ENCODE measurements around the gene ALPI. TPM values are rescaled to one million over a fixed set of nuclear protein-coding genes. Genes with fewer than 3 reads are reported as not detected.

ALPI gene
- total and polyA plus RNA-seq, 9 of the 15 experiments (the other 6 are each of a cell fraction or from before 2014, with no cell fraction given), result not detected

GRCh38 chr2:232418466-232419244, 37.3 kb upstream of the ALPI start:
- H3K4me3 ChIP-seq, result no peak overlapping the region
- in situ Hi-C loops (cut with MboI) (no loop called here), intact Hi-C loops (cut with micrococcal nuclease) (no loop called here)
- no peaks in the 10 kb centered on the region for H3K36me3 ChIP-seq (ENCODE audit: control insufficient read depth, insufficient read depth, low read length)
- 0% methylated on average over 14 of the region's 49 CpGs for WGBS (ENCODE audit: insufficient coverage, low coverage, missing lambda C conversion rate)
- no peaks in the 10 kb centered on the region for H3K79me2 ChIP-seq (ENCODE audit: control insufficient read depth, insufficient read depth, low read length)
- H3K27me3 ChIP-seq (ENCODE audit: control insufficient read depth in 2 of 2, insufficient read depth in 2 of 2, low read length in 2 of 2), result peaks cover 0 to 32% of the 10 kb centered on the region in 2 experiments; a peak in 3 of 5 replicates
- FAIRE-seq (no peak), DNase-seq (ENCODE audit: extremely low read depth in 1 of 4, low spot score in 3 of 4) (peak in 3 of 4 experiments; percentile 19 to 60 (median 49)), ATAC-seq (peak; percentile 54; the same call in 1 of the 3 replicates)
- no peaks in the 10 kb centered on the region for H4K20me1 ChIP-seq (replicated peaks; ENCODE audit: control insufficient read depth, insufficient read depth, low read length)
- H3K9me1 ChIP-seq (ENCODE audit: control insufficient read depth, insufficient read depth, low read length), result no peaks in the 10 kb centered on the region
- H3K4me2 ChIP-seq (ENCODE audit: insufficient read depth, low read length), result no peak overlapping the region
- no peaks in the 10 kb centered on the region for H3K9me3 ChIP-seq (replicated peaks; ENCODE audit: control insufficient read depth, insufficient read depth, low read depth, low read length)
- no peak overlapping the region for H3K9ac ChIP-seq (ENCODE audit: insufficient read depth in 1 of 2, low read depth in 2 of 2, low read length in 2 of 2)
- H3K27ac ChIP-seq (ENCODE audit: extremely low read depth, low read depth, low read length), result no peak overlapping the region
- BruUV-seq (replicated peaks), result no TSS peak
- ChIA-PET POLR2A (interaction anchor here (1.0 kb wide), 1 partner anchor 46 kb away, joined by 3 read pairs; no protein-coding TSS in a partner anchor), CTCF (ENCODE audit: low intra/inter-chr PET ratio) (no interaction called here)
- TF ChIP-seq EGR1 (conservative IDR thresholded peaks at IDR 0.05), result 0 out of 2 replicates have a peak, but pooled peaks have one; percentile 21
- TF ChIP-seq MTA1 (IDR thresholded peaks at IDR 0.05; ENCODE audit: borderline replicate concordance), result no peak
- peak; percentile 54 to 57; a peak in 3 of 4 replicates for TF ChIP-seq NRF1 (conservative IDR thresholded peaks at IDR 0.05 in 1 of 2, IDR thresholded peaks at IDR 0.05 in 1 of 2)
- H3K4me1 ChIP-seq (replicated peaks in 1 of 2; ENCODE audit: control insufficient read depth in 2 of 2, insufficient read depth in 2 of 2, low read length in 2 of 2), result peaks cover 0 to 9% of the 10 kb centered on the region in 2 experiments; a peak in 2 of 5 replicates
- H2AFZ ChIP-seq (ENCODE audit: low read depth, low read length), result no peak overlapping the region

All from K562 (cell line).